Testis (tissue), 2 donors: ENCODE measurements around the gene NUB1.

Experiments
- CTCF ChIP-seq, 3 experiments: fragments of 450-650 bp in 2 of 3; fragments of 200-600 bp in 1 of 3; sonication (generic) in 1 of 3; IDR thresholded peaks; one replicate each; pipeline ENCODE4 v1.5.1; 2016 to 2019; ENCODE audit warnings: antibody characterized with exemption in 3 of 3, mild to moderate bottlenecking in 2 of 3, moderate library complexity in 1 of 3
- POLR2A ChIP-seq: fragments of 450-650 bp; IDR thresholded peaks from one replicate; pipeline ENCODE4 v1.6.1; 2017; ENCODE audit warnings: antibody characterized with exemption, mild to moderate bottlenecking, moderate library complexity

GRCh38 chr7:151381098-151381347, 39.4 kb downstream of the NUB1 start:
- TF ChIP-seq CTCF (IDR thresholded peaks at IDR 0.05) (no peak), POLR2A (no peak)
